HG03025 (cell line): ENCODE data around the gene EID2.

ENCODE experiments used
- ATAC-seq: cut with Tn5 transposase; IDR thresholded peaks from one replicate; pipeline ENCODE4 v1.9.1; 2021; ENCODE audit warnings: mild to moderate bottlenecking, moderate library complexity; ENCODE audit not compliant: unreplicated experiment, low FRiP score

EID2 gene

DNA sequence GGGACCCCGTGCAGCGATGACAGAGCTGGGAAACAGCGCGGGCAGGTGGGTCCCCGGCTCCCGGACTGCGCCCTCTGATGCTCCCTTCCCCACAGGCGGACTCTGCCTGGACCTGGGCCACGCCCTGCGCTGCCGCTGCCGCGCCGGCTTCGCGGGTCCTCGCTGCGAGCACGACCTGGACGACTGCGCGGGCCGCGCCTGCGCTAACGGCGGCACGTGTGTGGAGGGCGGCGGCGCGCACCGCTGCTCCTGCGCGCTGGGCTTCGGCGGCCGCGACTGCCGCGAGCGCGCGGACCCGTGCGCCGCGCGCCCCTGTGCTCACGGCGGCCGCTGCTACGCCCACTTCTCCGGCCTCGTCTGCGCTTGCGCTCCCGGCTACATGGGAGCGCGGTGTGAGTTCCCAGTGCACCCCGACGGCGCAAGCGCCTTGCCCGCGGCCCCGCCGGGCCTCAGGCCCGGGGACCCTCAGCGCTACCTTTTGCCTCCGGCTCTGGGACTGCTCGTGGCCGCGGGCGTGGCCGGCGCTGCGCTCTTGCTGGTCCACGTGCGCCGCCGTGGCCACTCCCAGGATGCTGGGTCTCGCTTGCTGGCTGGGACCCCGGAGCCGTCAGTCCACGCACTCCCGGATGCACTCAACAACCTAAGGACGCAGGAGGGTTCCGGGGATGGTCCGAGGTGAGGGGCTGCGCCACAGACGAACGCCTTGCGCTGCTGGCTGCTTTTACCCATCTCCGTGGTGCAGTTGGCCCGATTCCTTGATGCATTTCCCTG lies 32.8 kb downstream of the EID2 start:
- no peak for ATAC-seq

DNA sequence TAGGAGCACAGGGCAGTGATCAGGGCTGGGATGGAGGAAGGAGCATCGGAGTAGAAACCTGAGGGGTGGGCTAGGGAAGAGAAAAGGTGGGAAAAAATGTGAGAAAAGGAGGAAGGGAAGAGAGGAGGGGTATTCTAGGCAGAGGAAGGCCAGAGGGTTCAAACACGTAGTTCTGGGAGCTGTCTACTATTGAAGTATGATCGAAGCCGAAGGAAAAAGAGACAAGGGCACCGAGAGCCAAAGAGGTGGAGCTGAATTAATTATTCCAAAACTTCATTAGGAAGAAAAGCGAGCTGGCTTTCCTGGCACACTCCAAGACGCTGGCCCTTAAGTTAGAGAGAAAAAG lies 33.4 kb downstream of the EID2 start:
- ATAC-seq, result no peak

DNA sequence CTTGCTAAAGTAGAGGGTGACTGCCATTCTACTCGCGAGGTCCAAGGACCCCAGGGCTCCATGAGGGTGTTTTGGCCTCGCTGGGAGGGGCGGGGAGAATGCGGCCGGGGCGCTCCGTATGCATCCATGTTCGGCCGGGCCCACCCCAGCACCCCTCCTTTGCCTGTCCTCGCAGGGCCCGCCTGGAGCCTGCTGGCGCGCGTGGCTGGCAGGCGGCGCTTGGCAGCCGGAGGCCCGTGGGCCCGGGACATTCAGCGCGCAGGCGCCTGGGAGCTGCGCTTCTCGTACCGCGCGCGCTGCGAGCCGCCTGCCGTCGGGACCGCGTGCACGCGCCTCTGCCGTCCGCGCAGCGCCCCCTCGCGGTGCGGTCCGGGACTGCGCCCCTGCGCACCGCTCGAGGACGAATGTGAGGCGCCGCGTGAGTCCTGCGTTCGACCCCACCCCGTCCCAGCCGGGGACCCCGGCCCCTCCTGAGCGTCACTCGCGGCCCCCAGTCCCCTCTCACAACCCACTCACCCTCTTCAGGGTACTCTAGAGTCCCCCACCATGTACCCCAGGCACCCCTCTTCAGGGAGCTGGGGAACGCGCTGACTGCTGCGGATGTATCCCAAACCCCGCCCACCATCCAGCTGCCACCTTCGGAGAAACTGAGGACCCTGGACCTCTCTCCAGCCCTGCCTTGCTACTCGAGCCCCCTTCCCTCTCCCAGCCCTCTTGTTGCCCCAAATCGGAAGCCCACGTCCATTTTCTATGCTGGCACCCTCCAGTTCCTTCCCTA lies 37.1 kb downstream of the EID2 start:
- ATAC-seq, result no peak

DNA sequence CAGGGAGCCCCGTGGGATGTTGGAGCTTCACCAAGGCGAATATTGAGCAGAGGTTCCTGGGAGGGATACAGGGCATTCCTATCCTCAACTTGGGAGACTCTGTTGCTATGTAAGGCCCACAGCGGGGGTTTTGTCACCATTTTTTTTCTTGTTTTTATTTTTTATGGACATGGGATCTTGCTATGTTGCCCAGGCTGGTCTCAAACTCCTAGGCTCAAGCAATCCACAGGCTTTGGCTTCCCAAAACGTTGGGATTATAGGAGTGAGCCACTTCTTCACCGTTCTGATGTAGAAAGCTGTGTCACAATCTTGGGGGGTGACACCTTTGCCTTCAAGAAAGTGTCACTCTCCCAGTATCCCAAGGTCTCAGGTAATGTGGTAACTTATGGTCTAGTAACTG lies 38.6 kb downstream of the EID2 start:
- ATAC-seq, result no peak

DNA sequence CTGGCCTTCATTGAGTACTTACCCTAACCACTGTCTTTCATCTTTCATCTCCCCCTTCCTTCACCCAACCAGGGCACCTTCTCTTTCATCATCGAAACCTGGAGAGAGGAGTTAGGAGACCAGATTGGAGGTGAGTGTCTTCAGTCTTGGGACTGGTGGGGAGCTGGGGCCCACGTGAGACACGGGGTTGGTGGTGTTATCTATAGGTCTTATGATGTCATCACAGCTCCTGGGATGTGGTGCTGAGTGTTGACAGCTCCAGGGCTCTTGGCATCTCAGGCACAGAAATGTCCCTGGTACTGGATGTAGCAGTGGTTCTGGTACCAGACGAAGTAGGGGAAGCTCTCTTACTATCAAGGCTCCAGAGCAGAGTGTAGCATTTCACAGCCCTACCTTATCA lies 39.4 kb downstream of the EID2 start:
- ATAC-seq, result no peak

DNA sequence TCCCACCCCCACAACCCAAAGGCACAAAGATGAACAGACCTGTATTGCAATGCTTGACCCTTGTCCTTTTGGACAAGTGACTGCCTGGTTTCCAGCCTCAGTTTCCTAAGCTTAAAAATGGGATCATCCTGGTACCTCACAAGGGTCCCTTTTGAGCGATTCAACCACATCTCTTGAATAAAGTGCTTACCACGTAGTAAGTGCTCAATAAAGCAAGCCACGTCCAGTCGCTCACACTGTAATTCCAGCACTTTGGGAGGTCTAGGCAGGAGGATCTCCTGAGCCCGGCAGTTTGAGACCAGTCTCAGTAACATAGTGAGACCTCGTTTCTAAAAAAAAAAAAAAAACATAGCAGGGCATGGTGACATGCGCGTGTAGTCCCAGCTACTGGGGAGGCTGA lies 40.0 kb downstream of the EID2 start:
- ATAC-seq, result no peak

DNA sequence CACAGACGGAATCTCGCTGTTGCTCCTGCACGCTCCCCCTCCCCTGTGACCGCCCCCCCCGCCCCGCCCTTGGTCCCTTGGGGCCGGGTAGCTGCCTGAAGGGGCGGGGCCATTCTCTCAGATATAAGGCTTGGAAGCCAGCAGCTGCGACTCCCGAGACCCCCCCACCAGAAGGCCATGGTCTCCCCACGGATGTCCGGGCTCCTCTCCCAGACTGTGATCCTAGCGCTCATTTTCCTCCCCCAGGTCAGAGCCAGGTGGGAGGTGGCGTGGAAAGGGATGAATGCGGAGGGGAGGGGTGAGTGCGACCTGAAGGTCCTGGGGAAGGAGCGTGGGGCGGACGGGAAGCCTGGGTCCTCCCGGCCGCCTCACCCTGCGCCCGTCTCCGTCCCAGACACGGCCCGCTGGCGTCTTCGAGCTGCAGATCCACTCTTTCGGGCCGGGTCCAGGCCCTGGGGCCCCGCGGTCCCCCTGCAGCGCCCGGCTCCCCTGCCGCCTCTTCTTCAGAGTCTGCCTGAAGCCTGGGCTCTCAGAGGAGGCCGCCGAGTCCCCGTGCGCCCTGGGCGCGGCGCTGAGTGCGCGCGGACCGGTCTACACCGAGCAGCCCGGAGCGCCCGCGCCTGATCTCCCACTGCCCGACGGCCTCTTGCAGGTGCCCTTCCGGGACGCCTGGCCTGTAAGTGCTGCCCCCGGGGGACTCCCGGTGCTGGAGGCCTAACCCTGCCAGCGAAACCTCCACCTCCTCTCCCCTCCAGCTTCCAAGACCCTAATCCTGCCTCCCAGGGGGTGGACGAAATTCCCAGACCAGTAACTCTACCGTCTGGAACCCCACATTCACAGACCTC lies 40.9 kb downstream of the EID2 start, which contains the start of gene DLL3:
Gene DLL3 (plus strand): TSS at position 150 of the 845 bp plus-strand sequence. CDS start 28 bp downstream, at position 178.
- no peak for ATAC-seq

DNA sequence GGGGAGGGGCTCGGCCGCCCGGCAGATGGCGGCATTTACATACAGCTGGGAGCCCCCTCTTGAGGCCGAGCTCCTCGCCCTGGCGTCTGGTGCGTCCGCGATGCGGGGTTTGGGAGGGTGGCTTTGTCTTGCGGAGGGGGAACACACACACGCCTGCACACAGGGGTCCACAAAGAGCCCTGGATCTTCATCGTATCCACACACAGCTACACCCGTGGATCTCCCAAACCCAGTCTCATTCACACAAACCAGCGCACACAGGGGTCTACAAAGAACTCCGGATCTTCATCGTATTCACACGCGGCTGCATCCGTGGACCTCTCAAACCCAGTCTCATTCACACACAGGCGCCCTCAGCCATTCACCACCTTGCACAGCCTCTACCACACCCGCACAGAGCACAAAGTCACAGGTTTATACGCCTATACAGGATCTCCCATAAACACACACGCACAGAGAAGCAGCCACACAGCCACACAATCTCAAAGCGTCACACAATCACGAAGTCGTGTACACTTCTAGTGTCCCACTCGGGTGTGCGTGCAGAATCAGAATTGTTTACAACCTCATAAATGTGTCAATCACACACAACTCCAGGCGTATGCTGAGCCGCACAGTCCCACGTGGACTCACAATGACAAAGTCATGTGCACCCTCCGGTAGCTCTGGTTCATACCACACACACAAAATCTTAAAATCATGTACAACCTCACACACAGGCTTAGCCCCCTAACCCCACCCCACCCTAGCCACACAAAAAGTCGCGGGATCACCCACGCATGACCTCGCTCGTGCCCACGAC lies 41.8 kb downstream of the EID2 start:
- ATAC-seq, result no peak

DNA sequence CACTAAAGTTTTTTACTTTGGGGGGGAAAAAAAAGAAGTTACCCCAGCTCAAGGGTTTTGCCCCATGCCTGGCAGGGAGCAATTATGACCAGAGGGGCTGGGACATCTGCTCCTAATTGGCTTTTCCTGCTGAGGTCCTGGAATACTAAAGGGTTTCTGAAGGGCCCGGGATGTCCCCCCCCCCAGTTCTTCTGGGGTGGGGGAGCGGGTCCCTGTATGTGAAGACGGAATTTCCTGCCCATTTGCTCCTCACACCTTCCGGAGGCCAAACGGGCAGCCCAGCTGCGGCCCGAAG lies 42.3 kb downstream of the EID2 start:
- ATAC-seq, result no peak

DNA sequence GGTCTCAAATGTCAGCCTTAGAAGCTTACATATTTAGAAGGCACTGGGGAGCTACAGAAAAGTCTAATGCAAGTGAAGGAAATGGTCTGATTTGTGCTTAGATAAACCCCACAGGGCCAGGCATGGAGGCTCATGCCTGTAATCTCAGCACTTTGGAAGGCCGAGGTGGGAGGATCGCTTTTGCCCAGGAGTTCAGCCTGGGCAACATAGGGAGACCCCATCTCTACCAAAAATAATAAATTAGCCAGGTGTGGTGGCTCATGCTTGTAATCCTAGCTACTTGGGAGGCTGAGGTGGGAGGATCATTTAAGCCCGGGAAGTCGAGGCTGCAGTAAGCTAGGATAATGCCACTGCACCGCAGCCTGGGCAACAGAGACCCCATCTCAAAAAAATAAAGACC lies 43.9 kb downstream of the EID2 start:
- ATAC-seq, result no peak

DNA sequence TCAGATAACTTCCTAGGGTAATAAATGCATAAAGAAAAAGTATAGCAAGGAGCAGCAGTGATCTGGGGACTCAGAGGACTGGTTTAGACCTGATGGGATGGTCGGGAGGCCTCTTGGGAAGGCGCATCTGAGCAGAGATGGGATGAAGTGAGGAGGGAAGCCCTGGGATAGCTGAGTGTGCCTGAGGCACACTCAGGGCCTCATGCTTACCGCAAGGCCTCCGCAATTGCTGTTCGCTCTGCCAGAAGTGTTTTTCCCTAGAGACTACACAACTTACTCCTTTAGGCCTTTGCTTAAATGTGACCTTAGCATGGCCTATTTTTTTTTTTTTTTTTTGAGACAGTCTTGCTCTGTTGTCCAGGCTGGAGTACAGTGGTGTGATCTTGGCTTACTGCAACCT lies 45.3 kb downstream of the EID2 start:
- ATAC-seq, result no peak

DNA sequence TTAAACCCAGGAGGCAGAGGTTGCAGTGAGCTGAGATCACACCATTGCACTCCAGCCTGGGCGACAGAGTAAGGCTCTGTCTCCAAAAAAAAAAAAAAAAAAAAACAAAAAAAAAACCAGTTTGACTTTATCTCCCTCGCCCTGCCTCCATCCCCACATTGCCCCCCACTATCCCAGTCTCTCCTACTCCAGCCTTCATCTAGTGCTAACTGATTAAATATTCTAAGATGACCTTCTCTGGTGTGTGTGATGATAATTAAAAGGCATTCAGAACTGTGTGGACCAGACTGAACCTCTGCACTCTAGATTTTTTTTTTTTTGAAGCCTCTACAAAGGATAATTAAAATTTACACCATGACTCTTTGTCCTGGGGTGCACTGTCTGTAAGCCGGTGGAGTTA lies 47.2 kb downstream of the EID2 start:
- no peak for ATAC-seq

DNA sequence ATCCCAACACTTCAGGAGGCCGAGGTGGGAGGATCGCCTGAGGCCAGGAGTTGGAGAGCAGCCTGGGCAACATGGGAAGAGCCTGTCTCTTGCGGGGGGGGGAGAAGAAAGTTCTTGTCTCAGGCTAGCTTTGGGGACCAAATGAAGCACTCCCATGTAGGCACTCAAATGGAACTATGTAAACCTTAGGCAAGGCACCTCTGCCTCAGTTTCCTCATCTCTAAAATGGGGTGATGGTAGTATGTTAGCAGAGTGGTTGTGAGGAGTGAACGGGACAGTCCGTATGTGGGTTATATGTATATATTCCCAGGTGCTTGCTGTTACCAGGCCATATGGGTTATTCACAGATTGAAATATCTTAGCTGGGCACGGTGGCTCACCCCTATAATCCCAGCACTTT lies 47.7 kb downstream of the EID2 start:
- no peak for ATAC-seq

DNA sequence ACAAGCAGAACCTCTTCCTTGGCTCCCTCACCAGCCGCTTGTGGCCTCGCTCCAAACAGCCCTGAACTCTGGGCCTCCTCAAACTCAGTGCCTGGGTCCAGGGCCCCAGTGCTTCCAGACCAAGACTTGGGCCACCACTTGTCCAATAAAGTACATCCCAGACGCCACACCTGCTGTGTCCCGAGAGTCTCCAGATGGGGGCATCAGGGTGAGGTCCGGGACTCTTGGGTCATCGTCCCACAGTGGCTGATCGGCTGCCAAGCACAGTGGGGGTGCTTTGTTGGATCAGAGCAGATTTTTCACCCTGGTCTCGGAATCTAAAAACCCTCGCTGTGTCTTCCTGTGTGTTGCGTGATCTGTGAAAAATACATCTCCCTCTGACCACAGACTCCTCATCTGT lies 50.2 kb downstream of the EID2 start:
- ATAC-seq, result no peak
